ENCODE results near the gene ERAL1. TPM values are rescaled to one million over a fixed set of nuclear protein-coding genes. Genes with fewer than 3 reads are reported as not detected.
A peak's percentile ranks its signal among the peaks of the same experiment; 100 is the strongest.

Gene ERAL1
- total and polyA plus RNA-seq, 2 of the 13 experiments (the other 11 are each of a cell fraction or from before 2014, with no cell fraction given) = 46.9 to 72.2 TPM

GRCh38 chr17:28902819-28903545 lies 48.2 kb downstream of the ERAL1 start, which contains the start of gene DHRS13 (continued):
- TF ChIP-seq ZBTB7B (CRISPR knock-in tag; IDR thresholded peaks at IDR 0.05) (peak; percentile 77), ZNF567 (CRISPR knock-in tag; IDR thresholded peaks at IDR 0.05; ENCODE audit: borderline replicate concordance) (peak; percentile 93), ZNF180 (CRISPR knock-in tag; IDR thresholded peaks at IDR 0.05; ENCODE audit: borderline replicate concordance, low read depth) (no peak), IRF9 (CRISPR knock-in tag; IDR thresholded peaks at IDR 0.05; ENCODE audit: borderline replicate concordance) (peak; percentile 94), ZNF317 (CRISPR knock-in tag; IDR thresholded peaks at IDR 0.05) (no peak), TARDBP (CRISPR knock-in tag; IDR thresholded peaks at IDR 0.05) (peak; percentile 95; the same call in 1 of the 2 replicates), ZNF883 (CRISPR knock-in tag; IDR thresholded peaks at IDR 0.05; ENCODE audit: not compliant biosample characterization) (peak; percentile 24), ZFAT (CRISPR knock-in tag; conservative IDR thresholded peaks at IDR 0.05) (no peak), KDM5A (IDR thresholded peaks at IDR 0.05; ENCODE audit: borderline replicate concordance, low read length) (no peak), ETV6 (CRISPR knock-in tag; conservative IDR thresholded peaks at IDR 0.05) (0 out of 2 replicates have a peak, but pooled peaks have one; percentile 59), HNRNPH1 (optimal IDR thresholded peaks at IDR 0.05; ENCODE audit: low read depth, low read length) (no peak), KLF9 (CRISPR knock-in tag; IDR thresholded peaks at IDR 0.05; ENCODE audit: low read depth) (peak; percentile 50; the same call in 1 of the 2 replicates), MYNN (CRISPR knock-in tag; IDR thresholded peaks at IDR 0.05; ENCODE audit: low read depth) (no peak), ZNF761 (CRISPR knock-in tag; conservative IDR thresholded peaks at IDR 0.05) (peak; percentile 93), MLLT10 (CRISPR knock-in tag; IDR thresholded peaks at IDR 0.05) (no peak), ERF (CRISPR knock-in tag; IDR thresholded peaks at IDR 0.05) (peak; percentile 79), CTCF (CRISPR knock-in tag; IDR thresholded peaks at IDR 0.05) (peak; percentile 95), FOXA1 (IDR thresholded peaks at IDR 0.05) (no peak), FOXA1 (CRISPR knock-in tag; IDR thresholded peaks at IDR 0.05) (peak; percentile 69), ZNF713 (CRISPR knock-in tag; IDR thresholded peaks at IDR 0.05) (no peak; the same call in 1 of the 2 replicates), MXD3 (CRISPR knock-in tag; IDR thresholded peaks at IDR 0.05) (no peak), ZFP62 (CRISPR knock-in tag; IDR thresholded peaks at IDR 0.05) (no peak), SRY (CRISPR knock-in tag; IDR thresholded peaks at IDR 0.05) (peak; percentile 74; the same call in 1 of the 2 replicates), SYNCRIP (IDR thresholded peaks at IDR 0.05; ENCODE audit: insufficient read depth, low read depth, low read length) (no peak), ZSCAN30 (CRISPR knock-in tag; IDR thresholded peaks at IDR 0.05) (no peak), NFE2L2 (IDR thresholded peaks at IDR 0.05; ENCODE audit: low read length) (no peak), ZBTB37 (CRISPR knock-in tag; IDR thresholded peaks at IDR 0.05) (no peak)

Data from HepG2 (cell line).